Esophagus muscularis mucosa (tissue), 3 donors: ENCODE data around the gene POMT2.

Experiments used
- CTCF ChIP-seq, 3 experiments: fragments of 200-600 bp in 2 of 3; fragments of 450-650 bp in 1 of 3; sonication (generic) in 2 of 3; IDR thresholded peaks; one replicate each; pipeline ENCODE4 v1.5.1; 2017 to 2019; ENCODE audit warnings: antibody characterized with exemption in 3 of 3, mild to moderate bottlenecking in 2 of 3, moderate library complexity in 1 of 3
- POLR2A ChIP-seq: fragments of 450-650 bp; IDR thresholded peaks from one replicate; pipeline ENCODE4 v1.6.1; 2017; ENCODE audit warnings: antibody characterized with exemption, moderate library complexity, mild to moderate bottlenecking, low read depth
- POLR2AphosphoS5 ChIP-seq, 2 donors: sonication (generic); formaldehyde crosslinking; IDR thresholded peaks; one replicate each; pipeline ENCODE4 v1.6.1; 2017; ENCODE audit warnings: antibody characterized with exemption in 2 of 2

GRCh38 chr14:77339407-77339806 lies 18.7 kb upstream of the POMT2 start:
- no peak for TF ChIP-seq CTCF (IDR thresholded peaks at IDR 0.05)
- TF ChIP-seq POLR2A, result no peak
- no peak for TF ChIP-seq POLR2AphosphoS5 (IDR thresholded peaks at IDR 0.05)
